HG03457 (cell line): Measurements from ENCODE around the gene FGF1.

Source experiments
- ATAC-seq: cut with Tn5 transposase; IDR thresholded peaks from one replicate; pipeline ENCODE4 v1.9.1; 2021; ENCODE audit warnings: moderate number of reproducible peaks; ENCODE audit not compliant: unreplicated experiment

The FGF1 gene

DNA sequence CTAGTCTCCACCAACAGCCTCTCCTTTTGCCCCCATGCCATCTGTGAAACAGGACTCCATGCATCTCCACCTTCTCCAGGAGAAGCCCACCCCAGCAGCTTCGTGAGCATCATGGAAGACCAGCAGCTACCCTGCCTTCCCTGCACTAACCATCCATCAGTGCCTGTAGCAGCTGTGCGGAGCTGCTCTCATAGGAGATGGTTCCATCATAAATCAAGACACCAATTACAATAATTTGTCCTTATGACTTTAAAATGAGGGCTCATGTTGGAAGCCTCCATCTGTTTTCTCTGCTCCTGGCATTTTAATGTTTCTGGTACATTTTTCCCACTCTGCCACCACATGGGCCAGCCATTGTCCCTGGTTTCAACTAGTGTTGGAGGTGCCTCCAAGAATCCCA, 69.9 kb downstream of the FGF1 start:
- ATAC-seq = no peak

DNA sequence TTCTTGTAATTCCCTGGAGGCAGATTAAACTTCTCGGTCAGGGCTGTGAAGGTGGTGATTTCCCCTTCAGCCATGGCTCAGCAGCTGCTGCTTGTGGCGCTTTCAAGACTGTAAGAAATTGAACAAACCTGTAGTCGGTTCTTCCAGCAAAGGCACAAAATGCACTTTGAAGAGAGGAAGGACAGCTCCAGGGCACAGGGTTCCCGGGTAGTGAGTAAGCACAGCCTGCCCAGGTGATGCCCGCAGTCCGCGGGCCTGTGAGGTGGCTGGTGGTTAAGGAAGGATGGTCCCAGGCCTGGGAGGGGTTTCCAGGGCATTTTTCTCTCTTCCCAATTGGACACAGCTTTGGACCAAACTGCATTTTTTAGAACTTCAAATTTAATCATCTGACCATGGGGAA, 71.8 kb downstream of the FGF1 start:
- ATAC-seq = no peak

- ATAC-seq = no peak
Observed at GRCh38 chr5:142613271-142613671, 72.6 kb downstream of the FGF1 start.

DNA sequence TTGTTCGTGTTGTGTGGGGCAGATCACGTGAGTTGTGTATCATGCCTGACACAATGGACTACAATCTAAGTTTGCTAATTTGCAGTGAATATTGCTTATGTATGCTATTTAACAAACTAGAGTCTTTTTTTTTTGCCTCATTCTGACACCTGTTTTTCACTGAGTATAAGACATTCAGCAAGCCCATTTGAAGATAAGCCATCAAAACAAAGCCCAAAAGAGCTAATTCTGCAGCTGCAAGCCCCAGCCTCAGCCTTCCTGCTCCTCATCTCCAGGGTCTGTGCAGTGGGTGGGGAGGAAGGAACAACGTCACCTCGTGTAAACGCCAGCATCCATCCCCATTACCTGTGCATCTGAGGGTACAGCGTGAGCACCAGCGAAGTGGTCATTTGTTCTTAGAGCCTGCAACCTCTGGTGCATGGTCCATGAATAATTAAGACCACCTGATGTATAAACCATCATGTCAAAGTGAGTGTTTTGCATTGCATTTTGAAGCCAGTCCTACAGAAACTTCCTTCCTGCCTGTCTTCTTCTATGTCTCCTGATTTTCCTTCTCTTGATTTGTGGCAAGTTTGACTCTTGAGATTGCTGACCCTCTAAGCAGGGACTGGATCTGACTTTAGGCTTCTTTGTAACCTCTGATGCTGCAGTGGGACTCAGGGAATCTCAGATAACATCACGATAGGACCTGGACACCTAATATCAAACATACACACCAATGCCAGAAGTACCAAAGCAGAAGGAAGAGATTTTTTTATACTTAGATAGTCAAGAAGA, 73.2 kb downstream of the FGF1 start:
- ATAC-seq = no peak

GRCh38 chr5:142611154-142611553, 74.7 kb downstream of the FGF1 start:
- ATAC-seq = peak; percentile 72

DNA sequence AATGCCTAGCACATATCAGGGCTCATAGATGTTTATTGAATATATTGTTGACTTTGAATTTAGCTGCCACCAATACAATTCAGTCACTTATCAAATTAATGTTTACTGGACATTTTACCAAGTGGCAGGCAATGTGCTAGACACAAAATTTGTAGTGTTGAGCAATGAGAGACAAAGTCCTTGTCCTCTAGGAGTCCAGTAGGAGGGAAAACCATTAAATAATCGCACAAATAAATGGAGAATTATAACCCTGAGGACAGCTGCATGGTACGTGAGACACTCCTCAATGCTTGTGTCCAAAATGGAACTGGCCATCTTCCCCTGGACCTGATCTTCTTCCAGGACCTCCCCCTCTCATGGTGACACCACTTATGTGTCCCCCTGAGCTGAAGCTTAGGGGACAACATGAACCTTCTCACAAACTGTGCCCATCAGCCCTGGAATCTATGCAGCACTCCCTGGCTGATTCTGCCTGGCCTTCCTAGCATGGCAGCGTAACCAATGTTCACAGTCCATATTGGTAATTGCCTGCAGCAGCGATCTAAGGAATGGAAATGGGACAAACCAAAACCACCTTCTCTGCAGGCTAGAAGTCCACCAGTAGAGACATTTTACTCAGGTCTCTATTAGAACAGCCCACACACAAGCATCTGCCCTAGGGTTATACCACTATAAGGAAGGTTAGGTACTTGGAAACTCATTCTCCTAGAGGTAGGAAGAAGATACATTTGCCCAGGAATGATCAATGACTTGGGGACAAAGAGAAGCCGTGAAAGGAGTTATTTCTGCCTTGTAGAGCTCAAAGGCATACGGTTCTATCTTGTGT, 75.5 kb downstream of the FGF1 start:
- no peak for ATAC-seq

DNA sequence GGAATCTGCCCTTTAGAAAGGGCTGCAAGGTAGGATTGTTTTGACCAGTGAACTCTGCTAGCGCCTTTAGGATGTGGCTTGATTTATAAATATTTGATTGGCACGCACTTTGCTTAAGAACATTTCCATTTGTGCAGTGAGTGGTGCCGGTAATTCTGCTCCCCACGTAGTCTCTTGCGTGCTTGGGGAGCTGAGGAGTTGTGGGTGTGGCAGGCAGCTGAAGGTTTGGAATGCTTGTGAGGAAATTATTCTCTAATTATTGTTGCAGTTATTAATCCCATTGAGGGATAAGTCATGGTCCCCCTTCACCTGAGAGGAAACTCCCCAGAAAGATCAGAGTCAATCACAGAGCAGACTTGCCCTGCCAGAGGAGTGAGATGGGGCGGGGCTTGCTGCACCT, 76.7 kb downstream of the FGF1 start:
- no peak for ATAC-seq

GRCh38 chr5:142608081-142608480, 77.8 kb downstream of the FGF1 start:
- no peak for ATAC-seq

DNA sequence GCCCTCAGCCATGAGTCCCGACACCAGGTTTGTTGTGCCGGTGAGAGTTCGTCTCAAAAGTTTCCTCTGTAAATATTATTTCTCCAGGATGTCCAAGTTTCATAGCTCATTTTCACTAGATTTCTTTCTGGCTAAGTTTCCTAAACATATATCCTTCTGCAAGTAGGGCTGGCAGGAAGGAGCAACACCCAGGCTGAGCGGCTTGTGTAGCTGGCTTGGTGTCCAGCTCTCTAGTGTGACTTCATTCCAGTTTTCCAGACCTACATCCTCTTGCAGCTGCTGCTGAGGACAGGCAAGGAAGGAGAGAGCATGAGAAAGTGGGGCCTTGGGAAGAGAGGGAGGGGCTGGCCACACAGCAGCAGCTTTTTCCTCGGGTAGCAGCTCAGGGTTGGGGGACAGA, 80.3 kb downstream of the FGF1 start:
- no peak for ATAC-seq

- no peak for ATAC-seq
Observed at GRCh38 chr5:142602720-142603245, 83.1 kb downstream of the FGF1 start.

DNA sequence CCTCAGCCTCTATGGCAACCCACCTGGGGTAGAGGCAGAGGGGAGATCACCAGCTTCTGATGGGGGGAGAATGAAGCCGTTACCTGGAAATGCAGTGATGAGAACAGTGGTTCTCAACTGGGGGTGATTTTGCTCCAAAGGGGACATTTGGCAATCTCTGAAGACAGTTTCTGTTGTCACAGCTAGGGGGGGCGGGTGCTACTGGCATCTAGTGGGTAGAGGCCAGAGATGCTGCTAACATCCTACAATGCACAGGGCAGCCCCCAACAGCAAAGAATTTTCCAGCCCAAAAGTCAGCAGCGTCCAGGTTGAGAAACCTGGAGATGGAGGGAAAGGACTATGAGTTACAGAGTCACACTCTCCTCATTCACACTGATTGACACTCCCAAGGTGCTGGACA, 84.5 kb downstream of the FGF1 start:
- no peak for ATAC-seq

GRCh38 chr5:142600611-142601358, 85.1 kb downstream of the FGF1 start:
- no peak for ATAC-seq

GRCh38 chr5:142600092-142600491, 85.8 kb downstream of the FGF1 start:
- ATAC-seq = no peak

- ATAC-seq = no peak
Observed at GRCh38 chr5:142598338-142598700, 87.6 kb downstream of the FGF1 start.

- ATAC-seq = no peak
Observed at GRCh38 chr5:142597546-142598337, 88.1 kb downstream of the FGF1 start.

GRCh38 chr5:142597025-142597424, 88.9 kb downstream of the FGF1 start:
- no peak for ATAC-seq

DNA sequence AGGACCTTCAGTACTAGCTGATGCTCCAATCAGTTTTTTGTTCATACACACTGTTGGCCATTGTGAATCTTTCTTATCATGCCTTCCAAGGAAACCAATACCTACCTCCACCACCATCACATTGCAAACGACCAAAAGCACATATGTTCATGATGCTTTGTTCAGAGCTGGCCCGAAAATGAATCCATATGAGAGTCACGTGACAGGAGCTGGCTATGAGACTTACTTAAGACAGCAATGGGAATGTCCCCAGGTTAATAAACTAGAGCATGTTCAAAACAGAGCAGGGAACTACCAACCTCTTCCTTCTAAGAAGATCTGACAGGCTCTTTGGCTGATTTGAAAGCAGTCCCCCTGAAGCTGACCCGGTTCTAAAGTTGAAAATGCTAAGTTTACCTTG, 93.5 kb downstream of the FGF1 start:
- ATAC-seq = no peak

GRCh38 chr5:142590451-142591231, 95.2 kb downstream of the FGF1 start:
- no peak for ATAC-seq

DNA sequence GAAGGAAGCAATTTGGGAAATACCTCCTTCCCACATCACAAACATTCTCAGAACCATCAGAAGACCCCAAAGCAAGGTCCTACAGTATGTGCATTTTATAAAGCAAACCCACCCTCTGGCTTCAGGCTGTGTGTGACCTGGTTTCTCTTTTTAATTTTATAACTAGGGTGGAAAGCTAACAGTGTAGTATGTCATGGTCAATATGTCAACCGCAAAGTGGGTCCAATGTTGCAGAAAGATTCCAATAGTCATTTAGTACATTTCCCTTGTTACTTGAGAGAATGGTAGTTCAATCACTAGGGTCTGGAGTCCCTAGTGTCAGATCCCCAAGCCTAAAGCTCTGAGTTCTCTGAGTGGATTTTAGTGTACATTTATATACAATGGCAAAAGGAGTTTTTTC, 96.2 kb downstream of the FGF1 start:
- ATAC-seq = no peak
